ENCODE results near the gene DPP4. TPM values are rescaled to one million over a fixed set of nuclear protein-coding genes. Genes with fewer than 3 reads are reported as not detected.

DPP4 gene
- total and polyA plus RNA-seq, 2 experiments from 2014 or later, result 1.5 to 2.8 TPM

DNA sequence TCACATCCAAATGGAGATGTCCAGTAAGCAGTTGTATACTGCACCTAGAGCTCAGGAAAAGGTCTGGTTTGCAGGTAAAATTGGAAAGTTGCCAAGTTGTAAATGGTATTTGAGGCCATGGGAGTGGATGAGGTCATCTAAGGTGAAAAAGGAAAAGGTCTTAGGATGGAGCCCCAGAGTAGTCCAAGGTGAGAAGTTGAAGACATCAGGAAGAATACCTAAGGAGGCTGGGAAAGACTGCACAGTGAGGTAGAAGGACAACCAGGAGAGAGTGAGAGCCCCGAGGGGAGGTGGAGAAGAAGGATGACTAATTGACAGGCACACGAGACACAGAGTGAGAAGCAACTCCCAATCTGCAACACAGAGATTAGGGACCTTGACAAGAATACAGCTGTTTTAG is 10.7 kb downstream of the DPP4 start (continued):
- TF ChIP-seq, protein P1, sequence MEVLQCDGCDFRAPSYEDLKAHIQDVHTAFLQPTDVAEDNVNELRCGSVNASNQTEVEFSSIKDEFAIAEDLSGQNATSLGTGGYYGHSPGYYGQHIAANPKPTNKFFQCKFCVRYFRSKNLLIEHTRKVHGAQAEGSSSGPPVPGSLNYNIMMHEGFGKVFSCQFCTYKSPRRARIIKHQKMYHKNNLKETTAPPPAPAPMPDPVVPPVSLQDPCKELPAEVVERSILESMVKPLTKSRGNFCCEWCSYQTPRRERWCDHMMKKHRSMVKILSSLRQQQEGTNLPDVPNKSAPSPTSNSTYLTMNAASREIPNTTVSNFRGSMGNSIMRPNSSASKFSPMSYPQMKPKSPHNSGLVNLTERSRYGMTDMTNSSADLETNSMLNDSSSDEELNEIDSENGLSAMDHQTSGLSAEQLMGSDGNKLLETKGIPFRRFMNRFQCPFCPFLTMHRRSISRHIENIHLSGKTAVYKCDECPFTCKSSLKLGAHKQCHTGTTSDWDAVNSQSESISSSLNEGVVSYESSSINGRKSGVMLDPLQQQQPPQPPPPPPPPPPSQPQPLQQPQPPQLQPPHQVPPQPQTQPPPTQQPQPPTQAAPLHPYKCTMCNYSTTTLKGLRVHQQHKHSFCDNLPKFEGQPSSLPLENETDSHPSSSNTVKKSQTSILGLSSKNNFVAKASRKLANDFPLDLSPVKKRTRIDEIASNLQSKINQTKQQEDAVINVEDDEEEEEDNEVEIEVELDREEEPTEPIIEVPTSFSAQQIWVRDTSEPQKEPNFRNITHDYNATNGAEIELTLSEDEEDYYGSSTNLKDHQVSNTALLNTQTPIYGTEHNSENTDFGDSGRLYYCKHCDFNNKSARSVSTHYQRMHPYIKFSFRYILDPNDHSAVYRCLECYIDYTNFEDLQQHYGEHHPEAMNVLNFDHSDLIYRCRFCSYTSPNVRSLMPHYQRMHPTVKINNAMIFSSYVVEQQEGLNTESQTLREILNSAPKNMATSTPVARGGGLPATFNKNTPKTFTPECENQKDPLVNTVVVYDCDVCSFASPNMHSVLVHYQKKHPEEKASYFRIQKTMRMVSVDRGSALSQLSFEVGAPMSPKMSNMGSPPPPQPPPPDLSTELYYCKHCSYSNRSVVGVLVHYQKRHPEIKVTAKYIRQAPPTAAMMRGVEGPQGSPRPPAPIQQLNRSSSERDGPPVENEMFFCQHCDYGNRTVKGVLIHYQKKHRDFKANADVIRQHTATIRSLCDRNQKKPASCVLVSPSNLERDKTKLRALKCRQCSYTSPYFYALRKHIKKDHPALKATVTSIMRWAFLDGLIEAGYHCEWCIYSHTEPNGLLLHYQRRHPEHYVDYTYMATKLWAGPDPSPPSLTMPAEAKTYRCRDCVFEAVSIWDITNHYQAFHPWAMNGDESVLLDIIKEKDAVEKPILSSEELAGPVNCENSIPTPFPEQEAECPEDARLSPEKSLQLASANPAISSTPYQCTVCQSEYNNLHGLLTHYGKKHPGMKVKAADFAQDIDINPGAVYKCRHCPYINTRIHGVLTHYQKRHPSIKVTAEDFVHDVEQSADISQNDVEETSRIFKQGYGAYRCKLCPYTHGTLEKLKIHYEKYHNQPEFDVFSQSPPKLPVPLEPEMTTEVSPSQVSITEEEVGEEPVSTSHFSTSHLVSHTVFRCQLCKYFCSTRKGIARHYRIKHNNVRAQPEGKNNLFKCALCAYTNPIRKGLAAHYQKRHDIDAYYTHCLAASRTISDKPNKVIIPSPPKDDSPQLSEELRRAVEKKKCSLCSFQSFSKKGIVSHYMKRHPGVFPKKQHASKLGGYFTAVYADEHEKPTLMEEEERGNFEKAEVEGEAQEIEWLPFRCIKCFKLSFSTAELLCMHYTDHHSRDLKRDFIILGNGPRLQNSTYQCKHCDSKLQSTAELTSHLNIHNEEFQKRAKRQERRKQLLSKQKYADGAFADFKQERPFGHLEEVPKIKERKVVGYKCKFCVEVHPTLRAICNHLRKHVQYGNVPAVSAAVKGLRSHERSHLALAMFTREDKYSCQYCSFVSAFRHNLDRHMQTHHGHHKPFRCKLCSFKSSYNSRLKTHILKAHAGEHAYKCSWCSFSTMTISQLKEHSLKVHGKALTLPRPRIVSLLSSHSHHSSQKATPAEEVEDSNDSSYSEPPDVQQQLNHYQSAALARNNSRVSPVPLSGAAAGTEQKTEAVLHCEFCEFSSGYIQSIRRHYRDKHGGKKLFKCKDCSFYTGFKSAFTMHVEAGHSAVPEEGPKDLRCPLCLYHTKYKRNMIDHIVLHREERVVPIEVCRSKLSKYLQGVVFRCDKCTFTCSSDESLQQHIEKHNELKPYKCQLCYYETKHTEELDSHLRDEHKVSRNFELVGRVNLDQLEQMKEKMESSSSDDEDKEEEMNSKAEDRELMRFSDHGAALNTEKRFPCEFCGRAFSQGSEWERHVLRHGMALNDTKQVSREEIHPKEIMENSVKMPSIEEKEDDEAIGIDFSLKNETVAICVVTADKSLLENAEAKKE (CRISPR knock-in tag; IDR thresholded peaks at IDR 0.05), result no peak
- no peak for TF ChIP-seq EZH2 (IDR thresholded peaks at IDR 0.05; ENCODE audit: low read depth, unreplicated experiment)

DNA sequence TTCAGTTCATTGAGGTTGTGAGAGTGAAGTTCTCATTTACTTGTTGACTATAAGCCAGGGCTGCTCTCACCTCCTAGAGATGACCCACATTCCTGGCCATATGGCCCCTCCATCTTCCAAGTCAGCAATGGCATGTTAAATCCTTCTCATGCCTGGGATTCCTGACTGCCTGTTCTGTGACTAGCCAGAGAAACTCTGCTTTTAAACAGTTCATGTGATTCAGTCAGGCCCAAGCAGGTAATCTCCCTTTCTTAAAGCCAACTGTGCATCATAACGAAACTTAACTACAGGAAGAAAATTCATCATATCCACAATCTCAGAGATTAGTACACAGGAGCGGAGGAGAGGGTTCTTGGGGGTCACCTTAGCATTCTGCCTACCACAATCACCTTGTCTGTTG is 11.5 kb downstream of the DPP4 start:
- Mint-ChIP-seq H3K4me1 (peaks cover 13% of the 10 kb centered on the region), H3K4me3 (no peak overlapping the region), H3K36me3 (ENCODE audit: low read depth) (peaks cover 7% of the 10 kb centered on the region; the same call in 1 of the 3 replicates), H3K9me3 (no peaks in the 10 kb centered on the region), H3K27ac (no peak overlapping the region), H3K27me3 (ENCODE audit: insufficient read depth, low read depth, poor library complexity) (no peaks in the 10 kb centered on the region)
- no peaks in the 10 kb centered on the region; the same call in 1 of the 2 replicates for H3K9me2 ChIP-seq (ENCODE audit: insufficient read depth)
- H3K4me1 ChIP-seq (ENCODE audit: insufficient read depth), result no peaks in the 10 kb centered on the region
- H3F3A ChIP-seq (replicated peaks; ENCODE audit: low read depth), result no peaks in the 10 kb centered on the region
- no peaks in the 10 kb centered on the region for H4K20me1 ChIP-seq (replicated peaks; ENCODE audit: insufficient read depth)
- no peak overlapping the region for H3K4me3 ChIP-seq
- H3K36me3 ChIP-seq (ENCODE audit: insufficient read depth), result no peaks in the 10 kb centered on the region
- ATAC-seq (no peak), DNase-seq (ENCODE audit: low spot score) (peak; percentile 28)
- no peaks in the 10 kb centered on the region for H3K27me3 ChIP-seq (ENCODE audit: insufficient read depth)
- no peaks in the 10 kb centered on the region for H3K79me2 ChIP-seq (replicated peaks; ENCODE audit: insufficient read depth)
- H2AFZ ChIP-seq, result no peak overlapping the region
- no peak overlapping the region for H3K4me2 ChIP-seq
- no peak overlapping the region for H3K27ac ChIP-seq (ENCODE audit: low read depth)
- TF ChIP-seq, protein P2, sequence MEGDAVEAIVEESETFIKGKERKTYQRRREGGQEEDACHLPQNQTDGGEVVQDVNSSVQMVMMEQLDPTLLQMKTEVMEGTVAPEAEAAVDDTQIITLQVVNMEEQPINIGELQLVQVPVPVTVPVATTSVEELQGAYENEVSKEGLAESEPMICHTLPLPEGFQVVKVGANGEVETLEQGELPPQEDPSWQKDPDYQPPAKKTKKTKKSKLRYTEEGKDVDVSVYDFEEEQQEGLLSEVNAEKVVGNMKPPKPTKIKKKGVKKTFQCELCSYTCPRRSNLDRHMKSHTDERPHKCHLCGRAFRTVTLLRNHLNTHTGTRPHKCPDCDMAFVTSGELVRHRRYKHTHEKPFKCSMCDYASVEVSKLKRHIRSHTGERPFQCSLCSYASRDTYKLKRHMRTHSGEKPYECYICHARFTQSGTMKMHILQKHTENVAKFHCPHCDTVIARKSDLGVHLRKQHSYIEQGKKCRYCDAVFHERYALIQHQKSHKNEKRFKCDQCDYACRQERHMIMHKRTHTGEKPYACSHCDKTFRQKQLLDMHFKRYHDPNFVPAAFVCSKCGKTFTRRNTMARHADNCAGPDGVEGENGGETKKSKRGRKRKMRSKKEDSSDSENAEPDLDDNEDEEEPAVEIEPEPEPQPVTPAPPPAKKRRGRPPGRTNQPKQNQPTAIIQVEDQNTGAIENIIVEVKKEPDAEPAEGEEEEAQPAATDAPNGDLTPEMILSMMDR (conservative IDR thresholded peaks at IDR 0.05; ENCODE audit: low read depth in 2 of 2), result no peak
- TF ChIP-seq, protein P3, sequence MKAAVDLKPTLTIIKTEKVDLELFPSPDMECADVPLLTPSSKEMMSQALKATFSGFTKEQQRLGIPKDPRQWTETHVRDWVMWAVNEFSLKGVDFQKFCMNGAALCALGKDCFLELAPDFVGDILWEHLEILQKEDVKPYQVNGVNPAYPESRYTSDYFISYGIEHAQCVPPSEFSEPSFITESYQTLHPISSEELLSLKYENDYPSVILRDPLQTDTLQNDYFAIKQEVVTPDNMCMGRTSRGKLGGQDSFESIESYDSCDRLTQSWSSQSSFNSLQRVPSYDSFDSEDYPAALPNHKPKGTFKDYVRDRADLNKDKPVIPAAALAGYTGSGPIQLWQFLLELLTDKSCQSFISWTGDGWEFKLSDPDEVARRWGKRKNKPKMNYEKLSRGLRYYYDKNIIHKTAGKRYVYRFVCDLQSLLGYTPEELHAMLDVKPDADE (IDR thresholded peaks at IDR 0.05), result no peak
- TF ChIP-seq STAT1 (IDR thresholded peaks at IDR 0.05; ENCODE audit: unreplicated experiment), result no peak
- no peak for TF ChIP-seq JUNB (IDR thresholded peaks at IDR 0.05; ENCODE audit: unreplicated experiment)
- TF ChIP-seq EZH2 (IDR thresholded peaks at IDR 0.05; ENCODE audit: low read depth, unreplicated experiment), result no peak
- TF ChIP-seq ZNF331 (CRISPR knock-in tag; IDR thresholded peaks at IDR 0.05; ENCODE audit: low read depth), result no peak

Measured in GM23338 (cell line).